C4-2B (cell line): Measurements from ENCODE around the gene ITPR2.

Source experiments
- CTCF ChIP-seq: fragments of 450-650 bp; conservative IDR thresholded peaks from 2 replicates; pipeline ENCODE4 v1.5.1; 2017; ENCODE audit warnings: mild to moderate bottlenecking
- ZFX ChIP-seq: fragments of 450-650 bp; IDR thresholded peaks from 2 replicates; pipeline ENCODE4 v1.6.1; 2017

GRCh38 chr12:26795910-26796309 lies 37.1 kb downstream of the ITPR2 start:
- TF ChIP-seq CTCF (no peak), ZFX (no peak)
